Esophagus muscularis mucosa (tissue), 3 donors: ENCODE measurements around the gene DDAH1.

Experiments used
- CTCF ChIP-seq, 3 experiments: fragments of 200-600 bp in 2 of 3; fragments of 450-650 bp in 1 of 3; sonication (generic) in 2 of 3; IDR thresholded peaks; one replicate each; pipeline ENCODE4 v1.5.1; 2017 to 2019; ENCODE audit warnings: antibody characterized with exemption in 3 of 3, mild to moderate bottlenecking in 2 of 3, moderate library complexity in 1 of 3
- POLR2A ChIP-seq: fragments of 450-650 bp; IDR thresholded peaks from one replicate; pipeline ENCODE4 v1.6.1; 2017; ENCODE audit warnings: antibody characterized with exemption, moderate library complexity, mild to moderate bottlenecking, low read depth

- peak; percentile 94 to 97 (median 97) for TF ChIP-seq CTCF (IDR thresholded peaks at IDR 0.05)
- TF ChIP-seq POLR2A, result no peak
Observed at GRCh38 chr1:85307987-85308832, 156.7 kb downstream of the DDAH1 start.
